SHP77 (cell line): ENCODE results near the gene ANKRD36.
"Not testable (repeated sequence)": the region's sequence is repeated elsewhere in the genome, so short reads cannot be mapped to it uniquely, and the experiment has no call there.

ENCODE experiments used
- DNase-seq, 2 experiments: peaks; one replicate each; lab custom pipeline; 2025; lab: John Stamatoyannopoulos, UW

ANKRD36 gene

GRCh38 chr2:97113050-97113881 lies at the start of gene ANKRD36:
Gene ANKRD36 (plus strand): TSS chr2:97113153. CDS start chr2:97113740, 587 bp downstream.
- not testable (repeated sequence) for DNase-seq

- DNase-seq = not testable (repeated sequence)
Measured at GRCh38 chr2:97066030-97066429, 46.9 kb upstream of the ANKRD36 start.

DNA sequence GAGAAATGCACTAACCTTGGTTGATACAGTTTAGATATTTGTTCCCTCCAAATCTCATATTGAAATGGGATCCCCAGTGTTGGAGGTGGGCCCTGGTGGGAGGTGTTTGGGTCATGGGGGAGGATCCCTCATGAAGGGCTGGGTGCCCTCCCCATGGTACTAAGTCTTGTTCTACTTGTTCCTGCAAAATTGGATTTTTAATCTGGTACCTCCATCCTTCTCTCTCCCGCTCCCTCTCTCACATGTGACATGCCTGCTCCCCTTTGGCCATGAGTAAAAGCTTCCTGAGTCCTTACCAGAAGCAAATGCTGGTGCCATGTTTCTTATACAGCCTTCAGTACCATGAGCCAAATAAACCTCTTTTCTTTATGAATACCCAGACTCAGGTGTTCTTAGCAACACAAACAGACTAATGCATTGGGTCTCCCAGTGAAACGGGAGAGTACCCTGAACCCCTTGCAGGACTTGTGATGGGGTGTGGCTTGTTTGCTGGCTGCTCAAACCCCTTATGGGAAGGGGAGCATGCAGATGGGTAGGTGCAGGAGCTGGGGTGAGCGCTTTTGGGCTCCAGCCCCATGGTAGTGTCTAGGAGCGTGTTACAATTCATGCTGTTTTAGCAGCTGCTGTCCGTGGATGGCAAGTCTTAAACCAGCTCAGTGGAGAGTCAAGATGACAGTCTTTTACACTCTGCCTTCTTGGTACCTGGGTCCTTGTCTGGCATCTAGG lies 45.5 kb upstream of the ANKRD36 start:
- DNase-seq = no peak

DNA sequence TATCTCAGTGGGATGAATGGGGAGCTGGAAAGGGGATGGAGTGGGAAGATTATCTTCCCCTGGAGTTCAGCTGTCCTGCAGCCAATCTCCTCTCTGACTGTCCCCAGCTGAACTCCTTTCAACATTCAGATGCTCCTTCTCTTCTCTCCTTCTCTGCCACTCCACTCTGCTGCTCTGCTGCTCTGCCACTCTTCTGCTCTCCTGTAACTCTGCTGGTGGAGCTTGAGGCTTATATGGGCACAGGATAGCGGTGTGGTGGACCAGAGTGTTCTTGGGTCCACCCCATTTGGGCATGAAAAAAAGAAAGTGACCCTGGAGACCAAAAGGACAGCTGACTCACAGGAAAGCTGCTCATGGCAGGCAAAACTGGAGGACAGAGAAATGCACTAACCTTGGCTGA lies 44.9 kb upstream of the ANKRD36 start:
- DNase-seq = no peak

DNA sequence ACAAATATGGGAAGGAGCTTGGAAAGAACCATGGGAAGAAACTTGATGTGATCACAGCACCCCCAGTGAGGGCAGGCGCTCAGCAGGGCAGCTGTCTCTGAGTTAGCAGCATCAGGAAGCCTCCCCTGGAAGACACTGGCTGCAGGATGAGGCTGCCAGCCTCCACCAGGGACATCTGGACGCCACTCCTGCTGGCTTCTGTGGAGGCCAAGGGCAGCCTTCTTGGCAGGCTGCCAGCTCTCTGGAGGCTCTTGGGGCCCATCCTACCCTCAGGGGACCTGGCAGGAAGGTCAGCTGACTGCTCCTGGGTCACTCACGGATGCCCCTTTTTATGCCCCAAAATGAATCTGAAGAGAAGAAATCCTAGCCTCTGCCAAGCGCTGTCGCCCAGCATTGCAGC lies 44.2 kb upstream of the ANKRD36 start:
- DNase-seq = not testable (repeated sequence)

DNA sequence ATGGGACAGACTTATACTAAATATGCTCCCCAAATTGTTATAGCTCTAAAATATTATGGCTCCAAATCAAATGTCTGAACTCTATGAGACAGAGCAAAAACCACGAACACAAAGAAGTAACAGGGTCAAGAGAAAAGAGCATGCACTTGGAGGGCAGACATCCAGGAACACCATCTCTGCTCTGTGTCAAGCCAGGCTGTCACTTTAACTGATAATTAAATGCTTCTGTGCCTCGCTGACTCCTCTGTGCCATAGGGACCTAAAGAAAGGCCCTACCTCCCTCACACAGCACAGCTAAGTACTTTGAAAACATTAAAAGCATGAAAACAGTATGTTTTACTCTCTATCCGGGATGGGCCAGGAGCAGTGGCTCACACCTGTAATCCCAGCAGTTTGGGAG lies 42.0 kb upstream of the ANKRD36 start:
- not testable (repeated sequence) for DNase-seq

- not testable (repeated sequence) for DNase-seq
Measured at GRCh38 chr2:97077213-97077612, 35.7 kb upstream of the ANKRD36 start.

- DNase-seq = not testable (repeated sequence)
Measured at GRCh38 chr2:97080855-97081254, 32.1 kb upstream of the ANKRD36 start.

- DNase-seq = peak; percentile 2 to 11
Measured at GRCh38 chr2:97082206-97082605, 30.7 kb upstream of the ANKRD36 start.

- DNase-seq = not testable (repeated sequence)
Measured at GRCh38 chr2:97083516-97083915, 29.4 kb upstream of the ANKRD36 start.

DNA sequence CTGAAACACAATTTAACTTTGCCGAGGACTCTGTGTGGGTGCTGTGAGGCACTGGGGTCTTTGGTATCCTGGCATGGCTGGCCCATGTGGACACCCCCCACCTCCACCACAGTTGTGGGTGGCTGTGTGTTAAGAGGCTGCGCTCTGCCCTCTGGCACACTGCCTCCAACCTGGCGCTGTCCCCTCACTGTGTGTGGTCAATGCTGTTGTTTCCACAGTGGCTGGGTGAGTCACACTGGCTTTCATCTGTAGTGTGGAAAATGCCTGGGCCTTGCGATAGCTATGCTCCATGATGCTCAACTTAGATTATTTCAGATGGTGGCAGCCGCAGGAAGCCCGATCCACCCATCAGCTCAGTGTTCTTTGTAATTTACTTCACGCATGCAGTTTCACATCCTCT lies 27.9 kb upstream of the ANKRD36 start:
- not testable (repeated sequence) for DNase-seq

DNA sequence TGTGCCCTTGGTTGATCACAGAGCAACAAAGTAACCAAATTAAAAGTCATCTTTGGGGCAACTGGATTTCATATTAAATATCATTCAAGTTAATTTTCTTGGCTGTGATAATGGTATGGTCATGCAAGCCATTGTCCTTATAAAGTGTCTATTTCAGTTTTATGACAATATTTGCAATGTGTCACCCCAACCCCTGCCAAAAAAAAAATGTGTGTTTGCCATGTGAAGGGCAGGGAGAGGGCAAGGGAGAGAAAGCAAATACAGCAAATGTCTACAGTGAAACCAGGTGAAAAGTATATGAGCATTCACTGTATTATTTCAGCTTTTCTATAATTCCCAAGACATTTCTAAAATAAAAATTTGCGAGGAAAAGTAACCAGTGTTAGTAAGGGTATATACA lies 24.2 kb upstream of the ANKRD36 start:
- DNase-seq = not testable (repeated sequence)

- not testable (repeated sequence) for DNase-seq
Measured at GRCh38 chr2:97092946-97093345, 20.0 kb upstream of the ANKRD36 start.

GRCh38 chr2:97093983-97094771 lies 18.8 kb upstream of the ANKRD36 start:
- DNase-seq = not testable (repeated sequence)

DNA sequence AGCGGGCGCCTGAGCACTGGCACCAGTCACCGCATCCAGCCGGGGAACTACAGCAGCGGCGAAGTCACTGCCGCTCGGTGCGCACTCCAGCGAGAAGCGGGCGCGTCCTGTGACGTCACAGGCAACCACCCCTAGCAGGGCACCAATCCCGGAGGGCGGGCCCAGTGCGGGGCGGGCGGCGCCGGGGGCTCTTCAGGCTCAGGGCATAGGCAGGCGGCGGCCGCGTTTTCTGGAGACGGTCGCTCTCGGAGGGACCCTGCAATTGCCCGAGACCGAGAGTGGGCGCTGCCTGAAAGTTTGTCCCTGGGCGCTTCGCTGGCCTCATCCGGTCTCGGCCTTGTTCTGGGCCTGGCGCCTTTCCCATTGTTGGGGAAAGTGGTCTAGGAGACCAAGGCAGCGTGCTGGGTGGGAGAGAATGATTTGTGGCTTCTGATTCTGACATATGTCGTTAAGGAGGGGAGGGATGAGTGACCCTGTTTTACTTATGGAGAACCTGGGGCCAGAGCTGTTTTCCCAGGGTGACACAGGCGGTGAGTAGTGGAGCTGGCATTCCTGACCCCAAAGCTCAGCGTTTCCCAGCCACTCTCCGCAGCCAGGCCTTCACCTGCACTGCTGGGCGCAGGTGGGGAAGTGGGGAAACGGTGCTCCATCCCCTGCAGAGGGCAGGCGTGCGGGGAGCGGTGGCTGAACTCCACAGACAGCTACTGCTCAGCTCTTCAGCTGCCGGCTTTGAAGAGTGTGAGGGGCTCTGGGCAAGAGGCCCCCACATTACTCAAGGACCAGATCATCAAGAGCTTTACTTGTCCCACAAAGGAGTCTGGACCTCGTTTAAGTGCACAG lies 18.0 kb upstream of the ANKRD36 start, which contains the start of gene FAHD2B:
Gene FAHD2B (minus strand): TSS at position 111 of the 840 bp plus-strand sequence. CDS start 3,176 bp downstream, outside the sequence.
- DNase-seq = peak in 1 of 2 experiments; percentile 57

DNA sequence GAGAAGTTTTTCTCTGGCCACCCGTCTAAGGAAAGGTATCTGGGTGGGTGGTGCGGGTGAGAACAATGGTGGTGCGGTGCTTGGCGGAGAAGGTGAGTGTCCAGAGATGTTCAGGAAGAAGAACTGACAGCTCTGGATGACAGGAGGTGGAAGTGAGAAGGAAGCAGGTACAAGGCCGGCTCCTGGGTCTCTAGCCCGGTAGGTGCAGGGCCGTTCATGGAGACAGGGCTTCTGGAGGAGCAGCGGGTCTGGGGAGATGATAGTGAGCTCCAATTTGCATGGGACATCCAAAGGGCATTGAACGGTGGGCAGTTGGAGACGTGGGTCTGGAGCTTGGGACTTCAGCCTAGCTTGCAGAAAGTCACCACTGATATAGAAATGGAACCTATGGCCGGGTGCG lies 17.3 kb upstream of the ANKRD36 start:
- no peak for DNase-seq

DNA sequence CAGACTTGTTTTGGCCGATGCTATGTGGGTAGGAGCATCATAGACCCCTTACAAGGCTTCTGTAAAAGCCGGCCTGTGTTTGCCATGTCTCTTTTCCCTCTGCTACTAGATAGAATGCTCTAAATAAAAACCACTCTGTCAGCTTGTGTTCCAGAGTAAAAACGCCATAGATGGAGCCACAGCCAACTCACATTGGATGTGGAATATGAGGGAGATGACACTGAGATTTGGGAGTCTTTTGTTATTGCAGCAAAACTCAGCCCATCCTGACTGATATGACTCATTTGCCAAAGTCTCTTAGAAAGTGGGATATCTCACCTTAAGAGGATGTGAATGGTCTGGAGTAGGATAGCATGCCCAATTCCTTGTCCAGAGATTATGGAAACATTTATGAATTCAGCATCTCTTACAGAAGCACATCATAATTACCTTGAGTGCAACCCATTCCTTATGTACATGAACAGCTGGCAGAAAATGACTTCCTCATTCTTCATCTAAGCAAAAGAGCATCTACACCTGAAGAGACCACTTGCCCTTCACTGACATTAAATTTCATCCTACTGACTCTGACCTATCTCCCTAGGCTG lies 14.1 kb upstream of the ANKRD36 start:
- DNase-seq = not testable (repeated sequence)

GRCh38 chr2:97106878-97107277 lies 6.1 kb upstream of the ANKRD36 start:
- DNase-seq = not testable (repeated sequence)

GRCh38 chr2:97111246-97111645 lies 1.7 kb upstream of the ANKRD36 start:
- not testable (repeated sequence) for DNase-seq

DNA sequence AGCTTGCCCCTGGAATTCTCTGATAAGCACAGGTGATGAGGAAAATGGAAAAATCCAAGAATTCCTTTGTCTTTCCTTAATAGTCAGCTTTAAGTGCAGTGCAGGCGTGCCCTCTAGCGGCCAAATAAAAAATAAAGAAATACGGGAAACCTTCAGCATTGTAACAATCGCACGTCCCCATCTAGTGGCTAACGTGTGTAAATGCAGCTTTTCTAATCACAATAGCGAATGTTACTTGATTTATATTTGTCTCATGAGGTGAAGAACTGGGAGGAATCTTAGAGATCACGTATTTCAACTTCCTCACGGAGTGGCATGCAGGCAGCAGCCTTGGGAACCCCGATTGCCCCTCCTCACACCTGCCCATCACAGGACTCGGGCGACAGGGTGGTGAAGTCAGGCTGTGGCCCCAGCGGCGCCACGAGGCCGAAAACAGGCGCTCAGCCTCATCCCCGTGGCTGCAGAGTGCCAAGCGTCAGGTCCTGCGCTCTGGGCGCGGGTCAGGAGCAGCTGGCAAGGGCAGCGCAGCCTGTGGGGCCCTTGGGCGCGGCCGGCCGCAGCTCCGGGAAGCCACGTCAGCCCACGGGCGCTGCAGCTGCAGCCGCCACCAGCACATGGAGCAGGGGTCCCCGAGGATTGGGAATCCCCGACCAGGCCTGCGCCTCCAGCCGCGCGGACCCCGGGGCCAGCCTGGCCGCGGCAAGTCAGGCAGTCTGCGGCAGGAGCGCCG lies 468 bp upstream of the ANKRD36 start:
- not testable (repeated sequence) for DNase-seq
